Measurements from ENCODE around the gene CX3CL1. TPM values are rescaled to one million over a fixed set of nuclear protein-coding genes. Genes with fewer than 3 reads are reported as not detected.
"Not testable (repeated sequence)": the region's sequence is repeated elsewhere in the genome, so short reads cannot be mapped to it uniquely, and the experiment has no call there.

The CX3CL1 gene
- total RNA-seq, 4 donors from 2014 or later = 8.7 to 18.4 (median 15.4) TPM

DNA sequence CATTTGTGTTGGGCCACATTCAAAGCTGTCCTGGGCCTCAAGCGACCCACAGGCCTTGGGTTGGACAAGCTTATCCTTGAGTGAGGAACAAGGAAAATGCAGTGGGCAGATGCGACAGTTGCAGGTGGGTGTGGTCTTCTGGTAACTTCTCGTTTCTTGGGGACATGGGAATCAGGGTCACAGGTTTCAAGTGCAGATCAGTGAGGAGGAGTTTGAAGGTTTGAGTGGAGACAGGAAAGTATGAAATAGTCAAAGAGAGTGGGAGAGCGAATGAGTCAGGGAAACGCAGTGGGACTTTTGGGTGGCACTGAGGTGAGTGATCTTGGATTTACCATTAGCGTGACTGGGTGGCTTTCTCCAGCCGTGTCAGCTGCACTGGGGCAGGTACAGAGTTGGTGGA, 29.1 kb upstream of the CX3CL1 start:
- 82 to 90% methylated on average over 7 of the region's 7 CpGs for WGBS, 2 donors
- TF ChIP-seq, protein P1, sequence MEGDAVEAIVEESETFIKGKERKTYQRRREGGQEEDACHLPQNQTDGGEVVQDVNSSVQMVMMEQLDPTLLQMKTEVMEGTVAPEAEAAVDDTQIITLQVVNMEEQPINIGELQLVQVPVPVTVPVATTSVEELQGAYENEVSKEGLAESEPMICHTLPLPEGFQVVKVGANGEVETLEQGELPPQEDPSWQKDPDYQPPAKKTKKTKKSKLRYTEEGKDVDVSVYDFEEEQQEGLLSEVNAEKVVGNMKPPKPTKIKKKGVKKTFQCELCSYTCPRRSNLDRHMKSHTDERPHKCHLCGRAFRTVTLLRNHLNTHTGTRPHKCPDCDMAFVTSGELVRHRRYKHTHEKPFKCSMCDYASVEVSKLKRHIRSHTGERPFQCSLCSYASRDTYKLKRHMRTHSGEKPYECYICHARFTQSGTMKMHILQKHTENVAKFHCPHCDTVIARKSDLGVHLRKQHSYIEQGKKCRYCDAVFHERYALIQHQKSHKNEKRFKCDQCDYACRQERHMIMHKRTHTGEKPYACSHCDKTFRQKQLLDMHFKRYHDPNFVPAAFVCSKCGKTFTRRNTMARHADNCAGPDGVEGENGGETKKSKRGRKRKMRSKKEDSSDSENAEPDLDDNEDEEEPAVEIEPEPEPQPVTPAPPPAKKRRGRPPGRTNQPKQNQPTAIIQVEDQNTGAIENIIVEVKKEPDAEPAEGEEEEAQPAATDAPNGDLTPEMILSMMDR (IDR thresholded peaks at IDR 0.05) = no peak
- TF ChIP-seq EP300 (IDR thresholded peaks at IDR 0.05) = no peak
- no peak for TF ChIP-seq POLR2A (IDR thresholded peaks at IDR 0.05)
- Histone ChIP-seq H3K9me3 (peaks cover 0 to 8% (median 0%) of the 10 kb centered on the region in 4 donors), H3K27ac (no peak overlapping the region), H3K4me3 (no peak overlapping the region), H3K36me3 (no peaks in the 10 kb centered on the region), H3K27me3 (no peaks in the 10 kb centered on the region), H3K4me1 (peaks cover 0 to 18% (median 0%) of the 10 kb centered on the region in 4 donors)
- DNase-seq (ENCODE audit: low spot score in 2 of 2) = no peak

GRCh38 chr16:57344094-57344493, 28.2 kb upstream of the CX3CL1 start:
- WGBS, 2 donors = 93% methylated on average over 5 of the region's 5 CpGs
- not testable (repeated sequence) for H3K9me3 ChIP-seq; H3K4me3 ChIP-seq; H3K36me3 ChIP-seq; DNase-seq (ENCODE audit: low spot score in 2 of 2); H3K27ac ChIP-seq; H3K27me3 ChIP-seq
- H3K4me1 ChIP-seq = peaks cover 0 to 18% (median 0%) of the 10 kb centered on the region in 4 donors

DNA sequence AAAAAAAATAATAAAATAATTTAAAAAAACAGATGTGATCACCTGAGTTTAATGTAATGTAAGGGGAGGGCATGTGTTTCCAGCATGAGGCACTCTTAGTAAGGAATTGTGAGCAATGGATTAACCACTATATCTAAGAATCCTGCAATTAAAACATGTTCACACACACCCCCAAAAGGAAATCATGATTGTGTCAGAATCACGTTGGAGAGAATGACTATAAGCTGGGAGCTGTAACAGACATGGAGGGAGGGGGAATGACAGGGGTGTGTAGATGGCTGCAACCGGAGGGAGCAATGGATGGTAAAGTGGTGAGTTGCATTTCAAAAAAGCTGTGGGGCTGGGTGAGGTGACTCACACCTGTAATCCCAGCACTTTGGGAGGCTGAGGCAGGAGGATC, 27.3 kb upstream of the CX3CL1 start:
- TF ChIP-seq, protein P1 (IDR thresholded peaks at IDR 0.05) = no peak
- TF ChIP-seq EP300 (IDR thresholded peaks at IDR 0.05) (no peak), POLR2A (IDR thresholded peaks at IDR 0.05) (no peak)
- Histone ChIP-seq H3K36me3 (no peaks in the 10 kb centered on the region), H3K27me3 (no peaks in the 10 kb centered on the region), H3K9me3 (peaks cover 0 to 8% (median 0%) of the 10 kb centered on the region in 4 donors), H3K4me1 (peaks cover 0 to 10% (median 0%) of the 10 kb centered on the region in 4 donors), H3K27ac (no peak overlapping the region), H3K4me3 (no peak overlapping the region)
- no peak for DNase-seq (ENCODE audit: low spot score in 2 of 2)
- 65 to 71% methylated on average over 2 of the region's 2 CpGs for WGBS, 2 donors

DNA sequence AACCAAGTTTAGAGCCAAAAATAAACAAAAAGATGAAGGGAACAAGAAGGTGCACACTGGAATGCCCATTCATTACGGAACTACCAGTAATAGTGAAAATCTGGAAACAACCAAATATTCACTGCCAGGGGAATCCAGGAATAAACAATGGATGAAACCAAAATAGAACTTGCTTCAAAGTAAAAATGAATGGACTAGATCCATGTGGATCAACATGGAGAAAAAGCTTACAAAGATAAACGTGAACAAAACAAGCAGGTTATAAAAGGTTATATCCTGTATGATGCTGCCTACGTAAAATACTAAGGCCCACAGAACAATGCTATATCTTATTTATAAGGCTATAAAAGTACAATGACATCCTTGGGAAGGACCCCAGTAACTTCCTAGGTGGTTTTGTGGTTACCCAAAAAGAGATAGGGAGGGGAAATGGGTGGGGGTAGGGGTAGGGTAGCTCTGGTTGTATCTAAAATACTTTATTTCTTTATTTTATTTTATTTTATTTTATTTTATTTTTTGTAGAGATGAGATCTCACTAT, 26.6 kb upstream of the CX3CL1 start:
- H3K4me3 ChIP-seq = no peak overlapping the region
- WGBS, 2 donors = 39 to 59% methylated on average over 3 of the region's 3 CpGs
- no peak for DNase-seq (ENCODE audit: low spot score in 2 of 2)

DNA sequence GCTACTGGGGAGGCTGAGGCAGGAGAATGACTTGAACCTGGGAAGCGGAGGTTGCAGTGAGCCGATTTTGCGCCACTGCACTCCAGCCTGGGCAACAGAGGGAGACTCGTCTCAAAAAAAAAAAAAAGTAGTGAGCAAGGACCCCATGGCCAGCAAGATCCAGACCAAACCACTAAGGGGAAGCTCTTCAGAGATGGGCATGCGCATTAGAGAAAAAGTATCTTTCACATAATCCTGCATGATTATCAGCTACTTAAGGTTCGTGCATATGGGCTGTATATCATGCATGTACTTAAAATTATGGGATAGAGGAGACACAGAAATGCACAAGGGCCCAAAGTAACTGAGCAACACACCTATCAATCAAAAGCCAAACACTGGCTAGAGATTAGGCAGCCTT, 24.4 kb upstream of the CX3CL1 start:
- H3K4me1 ChIP-seq = no peaks in the 10 kb centered on the region
- TF ChIP-seq, protein P1 (IDR thresholded peaks at IDR 0.05) = no peak
- TF ChIP-seq POLR2A (IDR thresholded peaks at IDR 0.05) (no peak), EP300 (IDR thresholded peaks at IDR 0.05) (no peak)

More for the DNA sequence above, 26.6 kb upstream of the CX3CL1 start:
- no peak for TF ChIP-seq POLR2A (IDR thresholded peaks at IDR 0.05)
- TF ChIP-seq EP300 (IDR thresholded peaks at IDR 0.05) = no peak
- TF ChIP-seq, protein P1 (IDR thresholded peaks at IDR 0.05) = no peak
- Histone ChIP-seq H3K4me1 (peaks cover 0 to 10% (median 0%) of the 10 kb centered on the region in 4 donors), H3K27ac (no peak overlapping the region), H3K36me3 (no peaks in the 10 kb centered on the region), H3K9me3 (peaks cover 0 to 8% (median 0%) of the 10 kb centered on the region in 4 donors), H3K27me3 (no peaks in the 10 kb centered on the region)

More for the DNA sequence above, 24.4 kb upstream of the CX3CL1 start:
- Histone ChIP-seq H3K9me3 (peaks cover 0 to 8% (median 0%) of the 10 kb centered on the region in 4 donors), H3K27ac (no peak overlapping the region), H3K27me3 (no peaks in the 10 kb centered on the region), H3K36me3 (no peaks in the 10 kb centered on the region), H3K4me3 (no peak overlapping the region)
- WGBS, 2 donors = 83 to 86% methylated on average over 6 of the region's 6 CpGs
- no peak for DNase-seq (ENCODE audit: low spot score in 2 of 2)

Measured in tibial nerve (tissue), 4 donors.